T-helper 1 cell treated with Interleukin-12 subunit alpha and Interleukin-12 subunit beta and Interleukin-4 antibody, amounts not matched to agents 30 ng/mL and 1 ng/mL, for 36 hours (primary cell): ENCODE measurements around the gene BYSL. TPM values are rescaled to one million over a fixed set of nuclear protein-coding genes. Genes with fewer than 3 reads are reported as not detected.

Experiments used
- intact Hi-C: fragments of 100-400 bp; cut with micrococcal nuclease; formaldehyde crosslinking; loops from one replicate; pipeline ENCODE4 v1.15.1; 2024
- total RNA-seq: library from RNA; stranded (reverse); gene quantifications from 2 replicates; pipeline ENCODE4 v1.2.3, GENCODE V29; 2022

BYSL gene
- 39.2 and 39.3 TPM in 2 replicates for total RNA-seq

- intact Hi-C loops: loop anchor here (1.0 to 10.0 kb wide), 14 partner anchors 15 to 1254 kb away; partner anchors contain the start of genes CCND3, MRPS10, SRF and TAF8
Measured at GRCh38 chr6:41920921-41921711, at the start of gene BYSL, which contains the start of gene MED20. Gene BYSL, plus strand, starts transcription at chr6:41921499. Its CDS starts 64 bp downstream, at chr6:41921563. Gene MED20, minus strand, starts transcription at chr6:41921139. Its CDS starts 121 bp downstream, at chr6:41921018.

- intact Hi-C loops: no loop called here
Measured at GRCh38 chr6:41871691-41872090, 49.6 kb upstream of the BYSL start.

- intact Hi-C loops: no loop called here
Measured at GRCh38 chr6:41872147-41872546, 49.2 kb upstream of the BYSL start.

GRCh38 chr6:41874741-41875140 is 46.6 kb upstream of the BYSL start:
- intact Hi-C loops: no loop called here

GRCh38 chr6:41877051-41877680 is 44.1 kb upstream of the BYSL start:
- intact Hi-C loops: no loop called here

- intact Hi-C loops: no loop called here
Measured at GRCh38 chr6:41878246-41878645, 43.1 kb upstream of the BYSL start.

GRCh38 chr6:41878961-41879405 is 42.3 kb upstream of the BYSL start:
- intact Hi-C loops: no loop called here

- intact Hi-C loops: no loop called here
Measured at GRCh38 chr6:41881506-41881905, 39.8 kb upstream of the BYSL start.

GRCh38 chr6:41884957-41885356 is 36.3 kb upstream of the BYSL start:
- intact Hi-C loops: no loop called here

GRCh38 chr6:41885930-41886329 is 35.4 kb upstream of the BYSL start:
- intact Hi-C loops: no loop called here

GRCh38 chr6:41887331-41887751 is 34.0 kb upstream of the BYSL start:
- intact Hi-C loops: no loop called here

GRCh38 chr6:41892921-41893564 is 28.3 kb upstream of the BYSL start:
- intact Hi-C loops: loop anchor here (10.0 kb wide), 1 partner anchor 348 kb away; the partner anchor contains the start of gene FOXP4

GRCh38 chr6:41894366-41895299 is 26.7 kb upstream of the BYSL start:
- intact Hi-C loops: loop anchor here (1.0 to 10.0 kb wide), 17 partner anchors 27 to 1277 kb away; partner anchors contain the start of genes BYSL, FOXP4, KLC4 and MED20

GRCh38 chr6:41895300-41896233 is 25.7 kb upstream of the BYSL start, which contains the start of gene USP49:
Gene USP49, minus strand, starts transcription at chr6:41895375. Its CDS starts 88,392 bp downstream, at chr6:41806983.
- intact Hi-C loops: loop anchor here (1.0 to 10.0 kb wide), 17 partner anchors 26 to 1276 kb away; partner anchors contain the start of genes BYSL, FOXP4, KLC4 and MED20

- intact Hi-C loops: loop anchor here (10.0 kb wide), 1 partner anchor 351 kb away; the partner anchor contains the start of gene FOXP4
Measured at GRCh38 chr6:41896281-41896680, 25.0 kb upstream of the BYSL start.

- intact Hi-C loops: no loop called here
Measured at GRCh38 chr6:41900861-41901260, 20.4 kb upstream of the BYSL start.

GRCh38 chr6:41901882-41902519 is 19.3 kb upstream of the BYSL start:
- intact Hi-C loops: loop anchor here (1.0 to 2.0 kb wide), 4 partner anchors 34 to 202 kb away; no protein-coding TSS in a partner anchor

GRCh38 chr6:41909727-41910126 is 11.6 kb upstream of the BYSL start:
- intact Hi-C loops: no loop called here

- intact Hi-C loops: no loop called here
Measured at GRCh38 chr6:41914343-41914742, 7.0 kb upstream of the BYSL start.
